ENCODE results near the gene ANGPT4.
"Not testable (repeated sequence)": the region's sequence is repeated elsewhere in the genome, so short reads cannot be mapped to it uniquely, and the experiment has no call there.

The ANGPT4 gene

GRCh38 chr20:906001-906520, 10.1 kb downstream of the ANGPT4 start:
- no peak for DNase-seq (ENCODE audit: low spot score)

GRCh38 chr20:905396-905961, 10.7 kb downstream of the ANGPT4 start:
- DNase-seq (ENCODE audit: low spot score) = no peak

- no peak for DNase-seq (ENCODE audit: low spot score)
These were observed 12.0 kb downstream of the ANGPT4 start for GRCh38 chr20:904039-904545.

DNA sequence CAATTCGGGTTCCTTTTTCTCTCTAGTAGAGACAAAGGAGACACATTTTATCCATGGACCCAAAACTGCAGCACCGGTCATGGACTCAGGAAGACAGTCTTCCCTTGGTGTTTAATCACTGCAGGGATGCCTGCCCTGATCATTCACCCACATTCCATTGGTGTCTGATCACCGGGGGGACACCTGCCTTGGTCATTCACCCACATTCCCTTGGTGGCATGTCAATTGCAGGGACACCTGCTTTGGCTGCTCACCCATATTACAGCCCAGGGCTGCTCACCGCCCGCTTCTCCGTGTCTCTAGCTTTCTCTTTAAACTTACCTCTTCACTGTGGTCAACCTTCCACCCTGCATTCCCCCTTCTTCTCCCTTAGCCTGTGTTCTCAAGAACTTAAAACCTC, 18.7 kb downstream of the ANGPT4 start:
- not testable (repeated sequence) for DNase-seq (ENCODE audit: low spot score)

DNA sequence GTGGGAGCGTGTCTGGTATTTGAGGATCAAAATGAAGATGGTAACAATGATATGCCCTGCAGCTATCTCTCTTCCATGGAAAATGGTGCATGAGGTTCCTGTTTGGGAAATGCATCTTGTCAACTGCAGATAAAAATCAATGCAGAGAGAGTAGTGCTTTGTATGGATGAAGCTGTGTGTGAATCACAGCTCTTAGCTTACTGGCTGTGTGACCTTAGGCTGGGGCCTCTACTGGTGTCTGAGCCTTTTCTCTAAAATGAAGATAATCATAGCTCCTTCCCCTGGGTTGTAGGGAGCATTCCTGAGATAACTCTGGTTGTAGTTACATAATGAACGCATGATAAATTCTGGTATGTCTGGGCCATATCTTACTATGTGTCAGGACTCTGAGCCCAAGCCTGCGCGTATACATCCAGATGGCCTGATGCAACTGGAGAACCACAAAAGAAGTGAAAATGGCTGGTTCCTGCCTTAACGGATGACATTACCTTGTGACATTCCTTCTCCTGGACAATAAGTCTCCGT, 19.6 kb downstream of the ANGPT4 start:
- no peak for DNase-seq (ENCODE audit: low spot score)

DNA sequence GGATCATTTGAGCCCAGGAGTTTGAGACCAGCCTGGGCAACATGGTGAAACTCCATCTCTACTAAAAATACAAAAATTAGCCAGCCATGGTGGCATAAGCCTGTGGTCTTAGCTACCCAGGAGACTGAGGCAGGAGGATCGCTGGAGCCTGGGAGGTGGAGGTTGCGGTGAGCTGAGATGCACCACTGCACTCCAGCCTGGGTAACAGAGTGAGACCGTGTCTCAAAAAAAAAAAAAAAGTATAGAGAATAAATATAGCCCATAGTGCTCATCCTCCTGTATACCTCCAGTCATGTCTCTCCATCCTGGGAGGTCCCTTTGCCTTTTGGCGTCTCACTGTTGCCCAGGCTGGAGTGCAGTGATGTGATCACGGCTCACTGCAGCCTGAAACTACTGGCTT, 23.8 kb downstream of the ANGPT4 start:
- DNase-seq (ENCODE audit: low spot score) = not testable (repeated sequence)

GRCh38 chr20:891706-892080, 24.4 kb downstream of the ANGPT4 start:
- no peak for DNase-seq (ENCODE audit: low spot score)

- DNase-seq (ENCODE audit: low spot score) = peak; percentile 26
These were observed 25.0 kb downstream of the ANGPT4 start for GRCh38 chr20:891058-891705.

- no peak for DNase-seq (ENCODE audit: low spot score)
These were observed 25.5 kb downstream of the ANGPT4 start for GRCh38 chr20:890666-891057.

DNA sequence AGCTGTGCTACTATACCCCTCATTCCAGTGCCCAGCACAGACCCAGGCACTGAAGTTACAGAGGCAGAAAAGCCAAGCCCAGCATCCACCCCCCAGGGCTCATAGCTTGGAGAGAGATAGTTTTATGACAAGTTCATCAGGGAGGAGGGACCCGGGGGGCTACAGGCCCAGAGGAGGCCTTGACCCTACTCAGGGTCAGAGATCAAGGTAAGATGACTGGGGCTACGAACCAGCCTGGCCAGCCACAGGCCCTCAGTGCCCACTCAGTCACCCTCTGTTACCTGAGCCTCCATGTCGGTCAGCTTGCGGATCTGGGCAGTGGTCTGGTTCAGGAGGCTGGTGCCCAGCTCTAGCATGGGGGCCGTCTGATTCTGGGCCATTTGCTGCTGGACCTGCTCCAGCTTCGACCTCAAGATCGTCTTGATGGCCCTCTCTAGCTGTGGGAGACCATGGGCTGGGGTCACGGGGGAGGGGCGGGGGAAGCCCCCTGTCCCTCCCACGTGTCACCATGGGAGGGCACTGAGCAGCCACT, 26.1 kb downstream of the ANGPT4 start:
- DNase-seq (ENCODE audit: low spot score) = no peak

- DNase-seq (ENCODE audit: low spot score) = no peak
These were observed 27.0 kb downstream of the ANGPT4 start for GRCh38 chr20:889106-889505.

- no peak for DNase-seq (ENCODE audit: low spot score)
These were observed 28.1 kb downstream of the ANGPT4 start for GRCh38 chr20:888057-888456.

DNA sequence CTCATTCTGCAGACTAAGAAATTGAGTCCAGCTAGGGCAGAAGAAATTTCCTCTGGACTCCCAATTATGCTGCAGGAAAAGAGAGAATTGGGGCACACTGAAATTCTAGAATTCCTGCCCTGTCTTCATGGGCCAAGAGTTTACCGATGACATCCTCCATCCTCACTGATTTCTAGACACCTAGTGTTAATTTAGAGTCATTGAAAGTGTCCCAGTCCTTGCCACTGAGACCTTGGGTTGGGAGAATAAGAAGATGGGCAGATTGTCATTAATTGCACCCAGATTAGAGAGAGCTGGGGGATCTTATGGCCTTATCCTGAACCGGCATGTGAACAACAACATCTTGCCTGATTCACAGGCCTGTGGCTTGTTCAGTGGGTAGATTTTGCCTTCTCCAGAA, 29.0 kb downstream of the ANGPT4 start:
- DNase-seq (ENCODE audit: low spot score) = no peak

DNA sequence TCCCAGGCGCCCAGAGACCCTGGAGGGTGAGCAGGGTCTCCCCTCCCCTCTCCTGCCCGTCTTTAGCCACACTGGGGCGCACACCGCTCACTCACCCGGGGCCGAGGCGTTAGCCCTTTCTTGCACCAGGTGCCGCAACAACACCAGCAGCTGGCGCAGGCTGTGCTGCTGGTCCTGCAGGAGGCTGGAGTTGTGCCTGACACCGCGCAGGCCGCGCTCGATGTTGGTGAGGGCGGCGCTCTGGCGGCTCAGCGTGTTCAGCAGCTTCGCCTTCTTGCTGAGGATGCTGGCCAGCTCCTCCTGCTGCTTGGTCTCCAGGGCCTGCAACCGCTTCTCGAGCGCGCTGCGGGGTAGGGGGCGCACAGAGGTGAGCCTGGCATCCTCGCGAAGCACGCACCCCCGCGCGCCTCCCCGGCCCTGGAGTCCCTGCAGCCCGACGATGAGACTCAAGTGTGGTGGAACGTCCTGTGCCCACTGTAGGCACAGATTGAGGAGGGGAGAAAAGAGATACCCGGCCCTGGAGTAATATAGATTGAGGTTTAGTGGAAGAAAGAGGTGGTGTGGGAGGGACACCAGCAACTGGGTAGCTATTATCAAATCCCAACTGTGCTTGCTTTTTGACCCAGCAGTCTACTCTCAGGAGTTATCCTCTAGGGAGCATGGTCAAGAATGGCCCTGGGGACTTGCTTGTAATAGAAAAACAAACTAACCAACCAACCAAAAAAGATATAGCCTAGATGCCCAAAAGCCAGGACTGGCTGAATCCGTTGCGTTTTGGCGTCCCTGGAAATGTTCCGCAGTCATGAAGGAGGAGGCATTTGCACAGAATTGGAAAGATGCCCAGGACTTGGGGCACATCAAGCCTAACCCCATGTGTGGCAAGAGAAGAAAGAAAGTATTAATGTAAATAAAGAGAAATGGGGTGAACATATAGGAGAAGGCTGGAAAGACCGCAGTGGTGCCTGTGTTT, 30.9 kb downstream of the ANGPT4 start:
- DNase-seq (ENCODE audit: low spot score) = no peak

GRCh38 chr20:881783-882144, 34.4 kb downstream of the ANGPT4 start:
- no peak for DNase-seq (ENCODE audit: low spot score)

GRCh38 chr20:881051-881782, 34.9 kb downstream of the ANGPT4 start:
- DNase-seq (ENCODE audit: low spot score) = no peak

GRCh38 chr20:879626-880025, 36.5 kb downstream of the ANGPT4 start:
- no peak for DNase-seq (ENCODE audit: low spot score)

DNA sequence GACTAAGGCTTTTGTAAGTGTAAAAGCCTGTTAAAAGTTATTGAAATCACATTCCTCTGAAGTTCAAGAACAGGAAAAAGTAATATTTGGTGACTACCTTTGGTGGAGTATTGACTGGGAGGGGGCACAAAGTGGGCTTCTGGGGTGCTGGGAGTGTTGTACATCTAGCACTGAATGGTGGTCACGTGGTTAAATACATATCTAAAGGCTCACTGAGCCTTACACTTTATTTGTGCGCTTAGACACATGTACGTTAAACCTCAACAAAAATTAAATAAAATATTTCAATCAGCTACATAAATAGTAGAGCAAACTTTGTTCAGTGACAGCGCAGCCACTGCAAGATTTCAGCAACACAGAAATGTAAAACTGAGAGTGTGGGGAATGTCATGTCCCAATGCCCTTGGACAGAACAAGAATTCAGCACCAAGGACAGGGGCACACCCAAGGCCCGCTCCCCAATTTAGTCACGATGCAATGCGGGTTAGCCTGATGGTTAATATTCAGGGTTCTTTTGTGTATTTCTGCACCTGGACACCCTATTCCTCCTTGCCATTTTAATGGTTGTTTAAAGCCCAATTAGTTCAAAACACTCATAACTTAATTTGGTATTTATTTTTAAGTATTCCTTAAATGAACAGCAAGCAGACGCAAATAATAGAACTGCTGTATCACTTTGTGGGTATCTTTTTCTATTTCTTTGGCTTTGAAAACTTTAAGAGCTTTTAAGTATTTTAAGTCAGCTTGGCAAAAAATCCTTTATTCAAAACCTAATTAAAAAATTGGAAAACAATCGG, 37.4 kb downstream of the ANGPT4 start:
- no peak for DNase-seq (ENCODE audit: low spot score)

GRCh38 chr20:877814-878213, 38.3 kb downstream of the ANGPT4 start:
- DNase-seq (ENCODE audit: low spot score) = no peak

- no peak for DNase-seq (ENCODE audit: low spot score)
These were observed 41.0 kb downstream of the ANGPT4 start for GRCh38 chr20:875115-875514.
